Karpas-422 (cell line): ENCODE measurements around the gene MLLT3. TPM values are rescaled to one million over a fixed set of nuclear protein-coding genes. Genes with fewer than 3 reads are reported as not detected.

ENCODE experiments used
- DNase-seq: peaks from one replicate; pipeline ENCODE4 v3.0.0-alpha.2; 2015
- H2AFZ ChIP-seq: fragments of 200-600 bp; sonication (generic); 2 replicates; pipeline ENCODE4 v1.6.1; 2014; ENCODE audit warnings: antibody characterized with exemption, low read length, mixed read lengths
- H3K27ac ChIP-seq: fragments of 200-600 bp; sonication (generic); 2 replicates; pipeline ENCODE4 v1.5.1; 2014; ENCODE audit warnings: mild to moderate bottlenecking, low read length, moderate library complexity
- H3K27me3 ChIP-seq: fragments of 200-600 bp; sonication (generic); 2 replicates; pipeline ENCODE4 v1.6.1; 2014; ENCODE audit warnings: low read length, mixed read lengths
- H3K36me3 ChIP-seq: fragments of 200-600 bp; sonication (generic); 2 replicates; pipeline ENCODE4 v1.6.1; 2014; ENCODE audit warnings: low read length, mixed read lengths; ENCODE audit not compliant: insufficient read depth
- H3K4me1 ChIP-seq: fragments of 200-600 bp; sonication (generic); 2 replicates; pipeline ENCODE4 v1.6.1; 2014; ENCODE audit warnings: mild to moderate bottlenecking, low read length, mixed read lengths
- H3K4me2 ChIP-seq: fragments of 200-600 bp; sonication (generic); 2 replicates; pipeline ENCODE4 v1.6.1; 2014; ENCODE audit warnings: low read length, low read depth, mild to moderate bottlenecking; ENCODE audit not compliant: poor library complexity, severe bottlenecking
- H3K4me3 ChIP-seq: fragments of 200-600 bp; sonication (generic); 2 replicates; pipeline ENCODE4 v1.5.1; 2014; ENCODE audit warnings: mild to moderate bottlenecking, antibody characterized with exemption, low read length, mixed read lengths
- H3K79me2 ChIP-seq: fragments of 200-600 bp; sonication (generic); 2 replicates; pipeline ENCODE4 v1.6.1; 2014; ENCODE audit warnings: mild to moderate bottlenecking, low read length, mixed read lengths
- H3K9ac ChIP-seq: fragments of 200-600 bp; sonication (generic); 2 replicates; pipeline ENCODE4 v1.6.0; 2014; ENCODE audit warnings: low read length
- H3K9me2 ChIP-seq: fragments of 200-600 bp; sonication (generic), shearing (Covaris generic); replicated peaks from 2 replicates; pipeline ENCODE4 v1.6.0; 2014; ENCODE audit warnings: mild to moderate bottlenecking, low read length, moderate library complexity; ENCODE audit not compliant: insufficient read depth
- H3K9me3 ChIP-seq: fragments of 300-700, 200-600 bp; sonication (generic); 2 replicates; pipeline ENCODE4 v1.6.1; 2014; ENCODE audit warnings: low read length, mixed read lengths
- H4K20me1 ChIP-seq: fragments of 200-600 bp; sonication (generic); 2 replicates; pipeline ENCODE4 v1.6.1; 2014; ENCODE audit warnings: mild to moderate bottlenecking, antibody characterized with exemption, low read length, low read depth; ENCODE audit not compliant: insufficient read depth
- total RNA-seq: library from RNA; depleted of rRNA; stranded (reverse); fragments of >200 nt; shearing (Covaris generic); gene quantifications from 2 replicates; pipeline ENCODE4 v1.2.3, GENCODE V29; 2014; ENCODE audit warnings: low replicate concordance

Gene MLLT3
- total RNA-seq, 1 experiment from 2014 or later: 5.8 TPM

DNA sequence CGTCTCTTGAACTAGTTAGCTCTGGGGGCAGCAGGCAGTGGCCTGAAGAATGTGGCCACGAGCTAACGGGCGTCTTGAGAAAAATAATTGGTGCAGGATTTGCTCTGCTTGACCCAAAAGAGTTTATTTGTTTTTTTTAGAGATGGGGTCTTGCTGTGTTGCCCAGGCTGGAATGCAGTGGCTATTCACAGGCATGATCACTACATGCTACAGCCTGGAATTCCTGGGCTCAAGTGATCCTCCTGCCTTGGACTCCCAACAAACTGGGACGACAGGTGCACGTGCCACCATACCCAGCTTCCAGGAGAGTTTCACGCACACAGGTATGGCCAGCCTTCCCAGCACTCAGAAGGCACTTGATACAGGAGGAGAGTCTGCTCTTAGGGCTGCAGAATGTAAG lies 203.8 kb downstream of the MLLT3 start:
- no peak overlapping the region for H3K9ac ChIP-seq
- no peaks in the 10 kb centered on the region for H3K79me2 ChIP-seq
- no peaks in the 10 kb centered on the region for H4K20me1 ChIP-seq
- DNase-seq: no peak
- H3K36me3 ChIP-seq: no peaks in the 10 kb centered on the region
- H3K27me3 ChIP-seq: no peaks in the 10 kb centered on the region
- H3K4me3 ChIP-seq: no peak overlapping the region
- H3K9me2 ChIP-seq: no peaks in the 10 kb centered on the region
- no peaks in the 10 kb centered on the region for H3K9me3 ChIP-seq
- no peak overlapping the region for H2AFZ ChIP-seq
- H3K4me1 ChIP-seq: no peaks in the 10 kb centered on the region
- no peak overlapping the region for H3K4me2 ChIP-seq
- H3K27ac ChIP-seq: no peak overlapping the region

DNA sequence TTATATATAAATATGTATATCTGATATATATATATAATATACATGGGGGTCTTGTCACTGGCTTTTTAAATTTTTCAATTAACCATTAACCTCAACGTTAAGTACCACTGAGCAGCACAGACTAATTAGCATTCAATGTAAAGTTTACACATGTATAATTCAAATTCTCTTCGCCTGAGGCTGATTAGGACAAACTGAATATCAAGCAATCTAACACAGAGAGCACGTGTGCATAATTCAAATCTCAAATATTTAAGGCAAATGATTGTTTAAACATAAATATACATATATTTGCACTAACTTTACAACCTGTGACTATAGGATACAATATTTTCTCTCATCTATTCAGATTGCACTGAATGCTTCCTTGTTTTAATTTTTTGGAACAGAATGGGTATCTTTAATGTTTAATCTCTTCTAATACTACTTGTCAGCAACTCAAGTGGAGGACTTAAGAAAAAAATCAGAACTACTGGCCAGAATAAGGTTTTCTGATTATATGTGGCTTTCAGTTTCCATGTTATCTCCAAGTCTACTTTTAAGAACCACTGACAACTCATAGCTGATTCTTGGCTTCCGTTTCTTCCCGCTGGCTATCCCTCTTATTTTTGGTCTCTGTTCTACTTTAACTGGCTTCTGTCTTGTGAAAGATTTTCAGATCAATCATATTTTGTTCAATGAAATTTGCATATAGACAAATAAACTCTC lies 204.8 kb downstream of the MLLT3 start:
- Histone ChIP-seq H3K4me3 (no peak overlapping the region), H3K9me2 (no peaks in the 10 kb centered on the region), H3K4me2 (no peak overlapping the region), H3K9ac (no peak overlapping the region), H4K20me1 (no peaks in the 10 kb centered on the region), H3K36me3 (no peaks in the 10 kb centered on the region), H3K79me2 (no peaks in the 10 kb centered on the region), H3K27ac (no peak overlapping the region), H2AFZ (no peak overlapping the region), H3K9me3 (no peaks in the 10 kb centered on the region), H3K27me3 (no peaks in the 10 kb centered on the region), H3K4me1 (no peaks in the 10 kb centered on the region)
- DNase-seq: no peak

DNA sequence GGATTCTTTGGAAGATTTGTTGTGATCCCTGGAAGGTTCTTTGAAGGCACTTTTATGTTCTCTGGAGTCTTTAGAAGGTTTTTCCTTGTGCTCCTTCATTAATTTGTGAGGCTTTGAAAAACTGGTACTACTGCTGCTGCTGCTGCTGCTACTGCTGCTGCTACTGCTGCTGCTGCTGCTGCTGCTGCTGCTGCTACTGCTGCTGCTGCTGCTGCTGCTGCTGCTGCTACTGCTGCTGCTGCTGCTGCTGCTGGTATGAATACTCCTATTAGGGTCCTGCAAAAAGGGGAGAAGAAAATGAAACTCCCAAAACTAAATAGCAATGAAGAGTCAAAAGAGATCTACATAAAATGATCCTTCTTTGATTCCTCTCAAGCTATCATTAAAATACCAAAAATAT lies 208.1 kb downstream of the MLLT3 start:
- Histone ChIP-seq H3K4me1 (no peaks in the 10 kb centered on the region), H3K4me2 (no peak overlapping the region), H3K9me2 (no peaks in the 10 kb centered on the region), H3K36me3 (no peaks in the 10 kb centered on the region), H3K27ac (no peak overlapping the region), H4K20me1 (no peaks in the 10 kb centered on the region), H3K27me3 (no peaks in the 10 kb centered on the region), H3K4me3 (no peak overlapping the region), H3K9ac (no peak overlapping the region), H2AFZ (no peak overlapping the region), H3K79me2 (no peaks in the 10 kb centered on the region), H3K9me3 (no peaks in the 10 kb centered on the region)
- no peak for DNase-seq

DNA sequence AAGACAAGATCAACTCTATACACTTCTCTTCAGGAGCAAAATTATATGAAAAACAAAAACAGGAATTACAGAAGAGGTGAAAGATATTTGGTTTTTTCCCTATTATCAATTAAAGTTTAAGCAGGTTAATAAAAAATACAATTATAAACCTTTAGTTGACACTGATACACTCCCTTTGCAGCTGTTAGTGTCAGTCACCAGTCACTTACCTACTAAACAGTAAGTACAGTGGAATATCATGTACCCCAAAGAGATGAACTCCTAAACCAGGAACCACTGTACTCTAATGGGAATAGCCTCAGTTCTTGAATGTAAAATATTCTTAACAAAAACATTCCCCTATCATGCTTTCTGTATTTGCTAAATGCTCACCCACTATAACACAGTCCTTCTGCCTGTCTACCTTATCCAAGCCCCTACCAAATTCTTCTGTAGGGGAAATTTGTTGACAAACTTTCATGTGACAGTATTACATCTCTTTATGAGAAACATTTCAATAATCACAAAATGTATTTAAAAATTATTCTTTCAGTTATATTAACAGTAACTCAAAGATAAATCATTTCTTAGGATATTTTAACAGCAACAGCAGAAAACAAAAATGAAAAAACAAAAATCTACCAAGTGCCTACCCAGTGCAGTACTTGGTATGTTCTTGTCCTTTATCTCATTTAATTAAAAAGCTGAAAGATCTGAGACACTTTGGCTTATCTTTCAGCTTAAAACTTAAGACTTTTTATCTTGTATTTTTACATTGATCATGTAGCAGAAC lies 212.8 kb downstream of the MLLT3 start:
- Histone ChIP-seq H3K27me3 (no peaks in the 10 kb centered on the region), H3K4me1 (no peaks in the 10 kb centered on the region), H3K79me2 (no peaks in the 10 kb centered on the region), H3K4me3 (no peak overlapping the region), H3K9ac (no peak overlapping the region), H2AFZ (no peak overlapping the region), H4K20me1 (no peaks in the 10 kb centered on the region), H3K4me2 (no peak overlapping the region), H3K27ac (no peak overlapping the region), H3K9me2 (no peaks in the 10 kb centered on the region), H3K9me3 (no peaks in the 10 kb centered on the region), H3K36me3 (no peaks in the 10 kb centered on the region)
- DNase-seq: no peak

DNA sequence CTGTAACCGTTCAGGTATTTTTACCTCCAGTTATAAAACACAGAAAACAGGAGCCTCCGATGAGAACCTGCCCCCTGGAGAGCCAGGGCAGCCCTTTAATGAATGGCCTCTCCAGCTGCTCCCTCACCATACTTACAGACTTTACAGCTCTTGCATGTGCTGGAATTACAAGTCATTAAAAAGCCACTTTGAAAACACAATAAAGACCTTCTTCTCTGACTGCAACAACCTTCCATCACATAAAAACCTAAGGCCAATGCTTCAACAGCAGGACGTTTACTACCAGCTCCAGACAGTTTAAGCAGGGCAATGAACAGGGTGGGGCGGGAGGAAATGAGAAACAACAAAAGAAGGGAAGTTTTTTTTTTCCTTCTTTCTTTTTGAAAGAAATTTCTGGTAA lies 213.8 kb downstream of the MLLT3 start:
- Histone ChIP-seq H3K4me3 (no peak overlapping the region), H3K9ac (no peak overlapping the region), H3K9me3 (no peaks in the 10 kb centered on the region), H3K27ac (no peak overlapping the region), H3K9me2 (no peaks in the 10 kb centered on the region), H3K4me1 (no peaks in the 10 kb centered on the region), H4K20me1 (no peaks in the 10 kb centered on the region), H3K4me2 (no peak overlapping the region), H3K27me3 (no peaks in the 10 kb centered on the region), H3K79me2 (no peaks in the 10 kb centered on the region), H2AFZ (no peak overlapping the region), H3K36me3 (no peaks in the 10 kb centered on the region)
- no peak for DNase-seq

DNA sequence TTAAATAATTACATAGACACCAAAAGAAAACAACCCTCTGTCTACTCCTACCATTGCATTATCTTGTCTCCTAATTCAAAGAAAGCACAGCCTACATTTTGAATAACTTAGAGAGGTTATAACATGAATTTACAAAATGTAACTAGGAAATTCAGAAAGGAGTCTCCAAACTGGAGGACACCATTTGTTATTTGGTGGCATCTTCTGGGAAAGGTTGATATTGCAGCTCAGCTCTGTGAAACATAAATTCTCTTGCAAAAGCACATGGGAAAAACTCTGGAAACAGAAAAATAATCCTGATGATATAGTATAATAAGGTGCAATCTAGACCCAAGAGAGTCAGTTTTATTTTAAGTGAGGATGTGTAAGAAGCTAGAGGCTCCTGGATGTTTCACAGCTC lies 215.3 kb downstream of the MLLT3 start:
- H3K4me2 ChIP-seq: no peak overlapping the region
- H3K36me3 ChIP-seq: no peaks in the 10 kb centered on the region
- no peak overlapping the region for H3K27ac ChIP-seq
- DNase-seq: no peak
- no peaks in the 10 kb centered on the region for H3K9me3 ChIP-seq
- H3K4me1 ChIP-seq: no peaks in the 10 kb centered on the region
- no peak overlapping the region for H3K4me3 ChIP-seq
- H3K79me2 ChIP-seq: no peaks in the 10 kb centered on the region
- no peak overlapping the region for H3K9ac ChIP-seq
- H3K9me2 ChIP-seq: no peaks in the 10 kb centered on the region
- H4K20me1 ChIP-seq: no peaks in the 10 kb centered on the region
- no peak overlapping the region for H2AFZ ChIP-seq
- H3K27me3 ChIP-seq: no peaks in the 10 kb centered on the region

DNA sequence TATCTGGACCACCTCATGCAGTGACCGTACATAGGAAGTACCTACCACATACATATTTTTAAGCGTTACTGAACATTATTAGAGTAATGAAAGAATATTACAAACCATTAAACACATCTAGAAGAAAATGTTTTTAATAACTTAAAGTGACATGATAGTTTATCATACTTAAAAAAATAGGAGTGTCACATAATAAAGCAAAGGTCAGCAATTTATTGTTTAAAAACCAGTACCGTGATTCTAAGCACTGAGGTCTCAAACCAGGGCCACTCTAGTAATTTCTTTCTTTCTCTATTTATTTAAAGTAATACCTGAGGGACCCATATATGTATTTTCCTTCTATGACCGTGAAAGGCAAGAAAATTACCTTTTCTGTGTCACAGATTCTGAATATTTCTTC lies 216.0 kb downstream of the MLLT3 start:
- Histone ChIP-seq H4K20me1 (no peaks in the 10 kb centered on the region), H2AFZ (no peak overlapping the region), H3K9me2 (no peaks in the 10 kb centered on the region), H3K9me3 (no peaks in the 10 kb centered on the region), H3K27ac (no peak overlapping the region), H3K9ac (no peak overlapping the region), H3K4me2 (no peak overlapping the region), H3K79me2 (no peaks in the 10 kb centered on the region), H3K4me1 (no peaks in the 10 kb centered on the region), H3K27me3 (no peaks in the 10 kb centered on the region), H3K36me3 (no peaks in the 10 kb centered on the region), H3K4me3 (no peak overlapping the region)
- no peak for DNase-seq

DNA sequence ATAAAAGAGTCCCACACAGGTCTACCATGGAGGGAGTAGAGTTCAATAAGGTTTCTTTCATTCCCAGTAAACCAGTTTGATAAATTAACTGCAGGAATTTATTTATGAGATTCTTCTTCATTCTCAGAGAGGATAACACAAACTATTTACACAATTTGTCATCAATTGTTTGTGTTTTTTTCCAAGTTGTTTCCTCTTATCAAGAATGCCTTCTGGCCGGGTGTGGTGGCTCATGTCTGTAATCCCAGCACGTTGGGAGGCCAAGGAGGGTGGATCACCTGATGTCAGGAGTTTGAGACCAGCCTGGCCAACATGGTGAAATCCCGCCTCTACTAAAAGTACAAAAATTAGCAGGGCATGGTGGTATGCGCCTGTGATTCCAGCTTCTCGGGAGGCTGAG lies 216.7 kb downstream of the MLLT3 start:
- Histone ChIP-seq H4K20me1 (no peaks in the 10 kb centered on the region), H3K9ac (no peak overlapping the region), H3K9me2 (no peaks in the 10 kb centered on the region), H3K4me1 (no peaks in the 10 kb centered on the region), H3K9me3 (no peaks in the 10 kb centered on the region), H3K4me2 (no peak overlapping the region), H3K27ac (no peak overlapping the region), H3K27me3 (no peaks in the 10 kb centered on the region), H3K36me3 (no peaks in the 10 kb centered on the region), H2AFZ (no peak overlapping the region), H3K79me2 (no peaks in the 10 kb centered on the region), H3K4me3 (no peak overlapping the region)
- no peak for DNase-seq
